MM.1S (cell line): ENCODE data around the gene TMEM272.

Experiments used
- DNase-seq: peaks from one replicate; pipeline ENCODE4 v3.0.0-alpha.2; 2015
- H2AFZ ChIP-seq: fragments of 300-600 bp; sonication (generic); 2 replicates; pipeline ENCODE4 v1.6.0; 2016; ENCODE audit warnings: antibody characterized with exemption, low read length
- H3F3A ChIP-seq: fragments of 300-600 bp; sonication (generic); 2 replicates; pipeline ENCODE4 v1.6.1; 2016; ENCODE audit warnings: mild to moderate bottlenecking, antibody characterized with exemption, low read length, moderate library complexity, mixed read lengths; ENCODE audit not compliant: insufficient read depth
- H3K27ac ChIP-seq: fragments of 300-600 bp; sonication (generic); 2 replicates; pipeline ENCODE4 v1.5.1; 2016; ENCODE audit warnings: mild to moderate bottlenecking, low read length
- H3K27me3 ChIP-seq: fragments of 300-600 bp; sonication (generic); replicated peaks from 2 replicates; pipeline ENCODE4 v1.6.0; 2016; ENCODE audit warnings: low read length; ENCODE audit not compliant: insufficient read depth
- H3K36me3 ChIP-seq: fragments of 300-600 bp; sonication (generic); replicated peaks from 2 replicates; pipeline ENCODE4 v1.6.1; 2016; ENCODE audit warnings: mild to moderate bottlenecking, low read length, mixed read lengths; ENCODE audit not compliant: insufficient read depth
- H3K4me1 ChIP-seq: fragments of 300-600 bp; sonication (generic); 2 replicates; pipeline ENCODE4 v1.6.1; 2016; ENCODE audit warnings: low read length, mixed read lengths
- H3K4me2 ChIP-seq: fragments of 300-600 bp; sonication (generic); 2 replicates; pipeline ENCODE4 v1.6.0; 2016; ENCODE audit warnings: low read depth, low read length
- H3K4me3 ChIP-seq: fragments of 300-600 bp; sonication (generic); 2 replicates; pipeline ENCODE4 v1.5.1; 2016; ENCODE audit warnings: low read length, mixed read lengths
- H3K79me2 ChIP-seq: fragments of 300-600 bp; sonication (generic); 2 replicates; pipeline ENCODE4 v1.6.1; 2016; ENCODE audit warnings: mixed run types, low read length, mixed read lengths
- H3K9ac ChIP-seq: fragments of 300-600 bp; sonication (generic); 2 replicates; pipeline ENCODE4 v1.6.1; 2016; ENCODE audit warnings: low read length, mixed read lengths
- H3K9me2 ChIP-seq: fragments of 300-600 bp; sonication (generic); replicated peaks from 2 replicates; pipeline ENCODE4 v1.6.1; 2016; ENCODE audit warnings: mild to moderate bottlenecking, low read length, mixed read lengths; ENCODE audit not compliant: insufficient read depth
- H3K9me3 ChIP-seq: fragments of 300-600 bp; sonication (generic); replicated peaks from 2 replicates; pipeline ENCODE4 v1.6.1; 2016; ENCODE audit warnings: mild to moderate bottlenecking, low read length, mixed read lengths; ENCODE audit not compliant: insufficient read depth
- H4K20me1 ChIP-seq: fragments of 300-600 bp; sonication (generic); 2 replicates; pipeline ENCODE4 v1.6.1; 2016; ENCODE audit warnings: mild to moderate bottlenecking, low read length, moderate library complexity, mixed read lengths; ENCODE audit not compliant: insufficient read depth
- EZH2 ChIP-seq: fragments of 300-600 bp; sonication (generic); optimal IDR thresholded peaks from 2 replicates; pipeline ENCODE3; 2017; ENCODE audit warnings: low read depth, mild to moderate bottlenecking, antibody characterized with exemption, low read length, mixed read lengths
- EZH2phosphoT487 ChIP-seq: fragments of 300-600 bp; sonication (generic); IDR thresholded peaks from 2 replicates; pipeline ENCODE4 v1.6.1; 2018; ENCODE audit warnings: antibody characterized with exemption, low read length
- TF ChIP-seq, protein P1 (sequence below): fragments of 300-600 bp; sonication (generic); IDR thresholded peaks from 2 replicates; pipeline ENCODE4 v1.5.1; 2016; ENCODE audit warnings: antibody characterized with exemption, low read length, mixed read lengths

TMEM272 gene

DNA sequence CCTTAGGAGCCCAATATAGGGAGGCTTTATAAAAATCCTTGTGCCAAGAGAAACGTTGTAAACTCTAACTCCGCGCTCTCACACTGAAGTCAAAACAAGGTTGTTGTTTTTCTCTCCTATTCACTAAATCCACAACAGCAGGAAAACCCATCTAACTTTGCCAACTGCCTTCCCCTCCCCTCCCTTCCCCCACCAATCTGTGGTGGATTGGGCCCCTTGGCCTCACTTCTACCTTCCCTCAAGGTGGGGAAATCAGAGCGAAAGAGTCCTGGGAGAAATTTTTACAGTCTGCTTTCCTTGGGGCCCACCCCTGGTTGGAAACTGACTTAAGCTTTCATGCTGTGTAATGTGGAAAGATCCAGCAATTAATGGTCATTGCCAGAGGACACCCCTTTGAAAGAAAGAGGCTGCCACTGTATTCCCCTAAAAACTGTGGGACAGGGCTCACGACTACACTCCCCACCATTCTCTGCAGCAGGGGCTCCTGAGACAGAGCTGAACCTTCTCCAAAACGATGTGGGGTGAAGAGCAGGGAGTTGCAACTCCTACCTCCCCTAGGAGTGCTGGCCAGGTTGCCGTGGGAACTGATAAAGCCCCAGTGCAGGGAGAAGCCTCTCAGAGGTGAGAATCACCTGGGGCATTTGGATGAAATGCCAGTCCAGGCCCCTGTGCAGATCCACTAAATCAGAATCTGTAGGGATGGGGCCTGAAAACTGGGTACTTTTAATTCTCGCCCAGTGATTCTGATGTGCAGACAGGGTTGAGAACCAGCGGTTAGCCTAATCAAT is 42.2 kb downstream of the TMEM272 start:
- no peaks in the 10 kb centered on the region for H3K27me3 ChIP-seq
- H3K4me3 ChIP-seq: peak overlapping the region; percentile 74
- TF ChIP-seq, protein P1, sequence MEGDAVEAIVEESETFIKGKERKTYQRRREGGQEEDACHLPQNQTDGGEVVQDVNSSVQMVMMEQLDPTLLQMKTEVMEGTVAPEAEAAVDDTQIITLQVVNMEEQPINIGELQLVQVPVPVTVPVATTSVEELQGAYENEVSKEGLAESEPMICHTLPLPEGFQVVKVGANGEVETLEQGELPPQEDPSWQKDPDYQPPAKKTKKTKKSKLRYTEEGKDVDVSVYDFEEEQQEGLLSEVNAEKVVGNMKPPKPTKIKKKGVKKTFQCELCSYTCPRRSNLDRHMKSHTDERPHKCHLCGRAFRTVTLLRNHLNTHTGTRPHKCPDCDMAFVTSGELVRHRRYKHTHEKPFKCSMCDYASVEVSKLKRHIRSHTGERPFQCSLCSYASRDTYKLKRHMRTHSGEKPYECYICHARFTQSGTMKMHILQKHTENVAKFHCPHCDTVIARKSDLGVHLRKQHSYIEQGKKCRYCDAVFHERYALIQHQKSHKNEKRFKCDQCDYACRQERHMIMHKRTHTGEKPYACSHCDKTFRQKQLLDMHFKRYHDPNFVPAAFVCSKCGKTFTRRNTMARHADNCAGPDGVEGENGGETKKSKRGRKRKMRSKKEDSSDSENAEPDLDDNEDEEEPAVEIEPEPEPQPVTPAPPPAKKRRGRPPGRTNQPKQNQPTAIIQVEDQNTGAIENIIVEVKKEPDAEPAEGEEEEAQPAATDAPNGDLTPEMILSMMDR: no peak
- TF ChIP-seq EZH2phosphoT487 (no peak), EZH2 (no peak)
- peaks cover 16% of the 10 kb centered on the region for H3K4me1 ChIP-seq
- H3K9me3 ChIP-seq: no peaks in the 10 kb centered on the region
- peak overlapping the region; percentile 92 for H3K4me2 ChIP-seq
- no peaks in the 10 kb centered on the region for H3K9me2 ChIP-seq
- H3K9ac ChIP-seq: peak overlapping the region; percentile 66; the same call in 1 of the 2 replicates
- H3F3A ChIP-seq: no peaks in the 10 kb centered on the region
- no peak for DNase-seq
- H3K27ac ChIP-seq: peak overlapping the region; percentile 61; the same call in 1 of the 2 replicates
- no peaks in the 10 kb centered on the region for H4K20me1 ChIP-seq
- H3K36me3 ChIP-seq: no peaks in the 10 kb centered on the region
- H2AFZ ChIP-seq: peak overlapping the region; percentile 81; the same call in 1 of the 2 replicates
- no peaks in the 10 kb centered on the region for H3K79me2 ChIP-seq

DNA sequence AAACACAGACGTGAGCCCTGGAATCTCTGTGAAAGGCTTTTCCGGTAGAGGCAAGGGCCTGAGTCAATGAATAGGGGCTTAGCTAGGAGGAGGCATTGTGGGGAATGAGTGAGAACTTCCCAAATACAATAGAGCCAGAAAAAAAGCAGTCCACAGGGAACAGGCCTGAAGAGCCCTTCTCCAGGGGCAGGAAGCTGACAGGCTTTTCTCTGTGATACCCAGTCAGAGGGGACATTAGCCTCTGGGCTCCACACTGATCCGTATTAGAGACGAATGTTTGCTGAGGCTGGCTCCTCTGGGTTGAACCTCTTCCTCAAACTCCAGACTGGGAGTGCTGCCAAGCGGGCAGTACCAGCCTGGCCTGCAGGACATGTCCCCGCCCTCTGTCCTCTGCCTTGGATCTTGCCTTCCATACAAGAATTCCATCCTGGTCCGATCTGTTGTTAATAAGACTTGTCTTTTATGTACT is 43.3 kb downstream of the TMEM272 start:
- no peak overlapping the region for H3K4me2 ChIP-seq
- TF ChIP-seq EZH2 (no peak), EZH2phosphoT487 (no peak)
- TF ChIP-seq, protein P1: no peak
- H2AFZ ChIP-seq: no peak overlapping the region
- H4K20me1 ChIP-seq: no peaks in the 10 kb centered on the region
- no peaks in the 10 kb centered on the region for H3K79me2 ChIP-seq
- no peaks in the 10 kb centered on the region for H3K36me3 ChIP-seq
- no peak overlapping the region for H3K9ac ChIP-seq
- H3K4me3 ChIP-seq: no peak overlapping the region
- H3K9me2 ChIP-seq: no peaks in the 10 kb centered on the region
- no peak for DNase-seq
- peak overlapping the region; percentile 61; the same call in 1 of the 2 replicates for H3K27ac ChIP-seq
- no peaks in the 10 kb centered on the region for H3F3A ChIP-seq
- H3K27me3 ChIP-seq: no peaks in the 10 kb centered on the region
- peaks cover 16% of the 10 kb centered on the region for H3K4me1 ChIP-seq
- no peaks in the 10 kb centered on the region for H3K9me3 ChIP-seq

DNA sequence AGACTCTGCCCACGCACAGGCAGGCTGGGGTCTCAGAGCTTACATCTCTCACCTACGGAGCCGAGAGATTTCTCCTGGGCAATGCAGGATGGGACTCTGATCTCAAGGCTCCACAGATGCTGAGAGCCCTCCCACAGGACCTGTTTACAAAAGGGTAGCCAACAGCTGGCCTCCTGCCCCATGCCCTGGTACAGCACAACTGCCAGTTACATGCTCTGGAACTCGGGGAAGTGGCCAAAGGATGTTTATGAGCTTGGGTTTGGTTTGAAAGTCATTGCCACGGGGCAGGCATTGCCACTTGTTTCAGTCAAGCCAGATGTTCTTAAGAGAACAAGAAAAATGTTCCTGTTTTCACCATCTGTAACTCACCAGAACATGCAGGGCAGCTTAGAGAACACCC is 44.5 kb downstream of the TMEM272 start:
- H2AFZ ChIP-seq: no peak overlapping the region
- no peaks in the 10 kb centered on the region for H3K9me2 ChIP-seq
- H3K4me2 ChIP-seq: no peak overlapping the region
- H3K79me2 ChIP-seq: no peaks in the 10 kb centered on the region
- H3K27ac ChIP-seq: no peak overlapping the region
- TF ChIP-seq, protein P1: no peak
- TF ChIP-seq EZH2phosphoT487: no peak
- TF ChIP-seq EZH2: no peak
- no peaks in the 10 kb centered on the region for H3K36me3 ChIP-seq
- no peaks in the 10 kb centered on the region for H3F3A ChIP-seq
- H3K9me3 ChIP-seq: no peaks in the 10 kb centered on the region
- peaks cover 16% of the 10 kb centered on the region for H3K4me1 ChIP-seq
- no peak for DNase-seq
- no peak overlapping the region for H3K9ac ChIP-seq
- no peaks in the 10 kb centered on the region for H3K27me3 ChIP-seq
- no peaks in the 10 kb centered on the region for H4K20me1 ChIP-seq
- H3K4me3 ChIP-seq: no peak overlapping the region
